HK-2 (cell line): ENCODE measurements around the gene ZNF804B.

Source experiments
- DNase-seq: peaks from one replicate; pipeline ENCODE4 v3.0.0-alpha.2; 2018; ENCODE audit not compliant: unreplicated experiment

Gene ZNF804B

DNA sequence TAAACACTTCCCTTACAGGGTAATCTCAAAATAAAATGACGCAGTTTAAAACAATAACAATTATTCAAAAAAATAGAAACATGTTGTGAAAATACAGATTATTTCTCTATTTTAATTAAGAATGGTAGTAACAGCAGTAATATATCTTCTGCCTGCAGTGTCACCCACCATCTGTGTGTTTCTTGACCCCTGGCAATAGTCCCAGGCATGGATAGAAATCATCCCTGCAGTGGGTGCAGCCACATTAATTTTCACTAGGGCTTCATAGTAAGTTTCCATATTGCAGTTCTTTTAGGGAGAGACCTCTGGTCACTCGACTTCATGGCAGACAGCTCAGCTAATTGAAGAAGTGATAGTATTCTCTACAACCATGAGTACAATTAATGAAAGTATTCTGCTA is 506.1 kb downstream of the ZNF804B start:
- DNase-seq: no peak

DNA sequence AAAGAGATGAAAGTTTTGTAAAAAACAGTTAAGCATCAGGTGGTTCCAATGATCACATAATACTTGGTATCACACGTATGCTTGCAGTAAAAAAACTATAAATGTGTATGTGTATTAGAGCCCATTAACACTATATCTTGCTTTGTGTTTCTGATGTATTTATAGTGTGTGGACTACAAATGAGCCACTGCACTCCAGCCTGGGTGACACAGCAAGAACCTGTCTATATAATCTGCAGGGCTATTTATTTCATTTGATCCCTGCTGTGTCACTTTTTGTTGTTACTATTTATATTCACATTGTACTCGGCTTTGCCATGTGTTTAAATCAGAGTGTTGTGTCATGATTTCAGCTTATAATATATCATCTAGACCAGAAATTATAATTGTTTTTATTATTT is 523.8 kb downstream of the ZNF804B start:
- DNase-seq: no peak

DNA sequence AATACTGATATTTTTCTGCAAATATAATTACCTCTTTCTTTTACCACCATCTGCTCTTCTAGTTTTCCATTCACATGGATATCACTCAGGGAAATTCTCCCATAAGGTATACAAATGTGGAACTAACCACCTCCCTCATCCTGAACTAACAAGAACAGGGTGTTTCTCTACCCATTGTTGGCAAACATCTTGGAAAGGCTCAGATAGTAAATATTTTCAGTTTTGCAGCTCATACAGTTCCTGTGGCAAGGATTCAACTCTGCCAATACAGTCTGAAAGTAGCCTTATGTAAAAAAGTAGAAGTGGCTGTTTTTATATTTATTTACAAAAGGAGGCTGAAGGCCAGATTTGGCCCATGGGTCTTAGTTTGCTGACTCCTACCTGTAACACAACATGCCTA is 549.0 kb downstream of the ZNF804B start:
- no peak for DNase-seq

DNA sequence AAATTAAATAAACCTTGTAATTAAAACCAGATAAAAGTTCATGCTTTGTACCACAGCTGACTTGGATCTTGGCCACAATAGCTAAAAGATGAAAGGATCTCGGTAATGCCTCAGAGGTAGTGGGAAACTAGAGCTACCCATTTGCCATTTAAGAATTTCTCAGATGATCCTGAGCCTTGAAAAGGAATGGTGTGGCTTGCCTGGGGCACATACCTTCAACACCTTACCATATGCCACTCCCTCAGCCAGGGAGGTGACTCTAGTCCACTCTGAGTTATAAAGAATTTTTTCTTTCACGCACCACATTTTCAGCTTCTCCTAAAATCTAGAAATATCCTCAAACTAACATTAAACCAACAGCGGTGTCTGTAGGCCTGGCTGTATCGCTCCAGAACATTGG is 552.4 kb downstream of the ZNF804B start:
- no peak for DNase-seq

DNA sequence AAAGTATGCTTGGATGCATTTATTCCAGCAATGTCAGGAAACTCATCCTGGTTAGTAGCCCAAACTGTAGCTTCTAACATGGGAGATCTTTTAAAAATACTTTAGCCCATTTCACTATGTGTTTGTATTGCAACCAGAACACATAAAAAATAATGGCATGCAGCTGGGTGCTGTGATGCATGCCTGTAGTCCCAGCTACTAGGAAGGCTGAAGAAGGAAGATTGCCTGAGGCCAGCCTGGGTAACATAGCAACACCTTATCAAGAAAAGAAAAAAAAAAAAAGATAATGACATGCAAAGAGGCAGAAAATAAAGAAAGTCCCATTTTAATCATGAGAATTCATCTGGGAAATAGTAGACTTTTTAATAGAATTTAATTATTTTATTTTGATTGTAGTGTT is 553.1 kb downstream of the ZNF804B start:
- DNase-seq: no peak

DNA sequence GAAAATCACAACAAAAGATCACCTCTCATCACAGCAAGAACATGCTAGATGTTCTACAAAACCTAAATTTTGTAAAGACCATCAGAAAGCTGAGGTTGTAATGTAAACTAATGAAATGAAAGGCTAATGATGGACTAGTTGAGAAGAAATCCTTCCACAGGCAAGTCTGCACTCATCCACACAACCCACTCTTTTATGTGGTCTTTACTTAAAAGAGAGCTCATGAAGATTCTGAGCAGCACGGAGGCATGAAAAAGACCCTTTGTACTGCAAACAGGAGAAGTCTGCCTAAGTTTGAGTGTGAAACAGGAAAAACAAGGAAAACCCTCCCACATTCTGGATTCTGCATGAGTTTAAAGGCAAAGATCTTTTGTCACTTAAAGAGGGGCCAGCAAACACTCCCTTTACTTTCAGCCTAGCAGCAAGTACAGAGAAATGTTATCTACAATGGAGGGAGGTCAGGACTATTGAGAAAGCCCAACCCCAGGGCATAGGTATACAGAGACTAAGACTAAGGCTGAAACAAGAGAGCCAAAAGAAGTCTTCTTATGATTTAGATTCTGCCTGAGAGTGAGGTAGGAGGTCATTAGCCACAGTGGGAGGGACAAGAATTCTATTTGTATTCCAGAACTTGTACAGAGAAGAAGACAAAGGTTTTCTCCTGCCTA is 557.2 kb downstream of the ZNF804B start:
- no peak for DNase-seq

DNA sequence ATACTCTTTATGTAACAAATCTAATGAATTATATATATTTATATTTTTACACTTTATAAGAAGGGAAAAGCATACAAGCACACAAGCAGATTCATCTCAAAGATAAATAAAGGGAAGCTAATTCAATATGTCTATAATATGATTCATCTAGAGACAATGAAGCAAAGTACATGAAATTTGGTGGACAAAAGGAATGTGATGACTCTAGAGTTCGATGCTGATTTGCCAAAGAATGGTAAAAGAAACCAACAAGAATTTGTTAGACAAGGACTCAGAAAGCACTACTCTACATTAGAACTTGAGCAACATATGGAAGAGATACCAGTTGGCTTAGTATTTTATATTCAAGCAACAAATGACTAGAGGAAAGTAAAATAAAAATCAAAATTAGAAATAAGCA is 572.5 kb downstream of the ZNF804B start:
- no peak for DNase-seq

DNA sequence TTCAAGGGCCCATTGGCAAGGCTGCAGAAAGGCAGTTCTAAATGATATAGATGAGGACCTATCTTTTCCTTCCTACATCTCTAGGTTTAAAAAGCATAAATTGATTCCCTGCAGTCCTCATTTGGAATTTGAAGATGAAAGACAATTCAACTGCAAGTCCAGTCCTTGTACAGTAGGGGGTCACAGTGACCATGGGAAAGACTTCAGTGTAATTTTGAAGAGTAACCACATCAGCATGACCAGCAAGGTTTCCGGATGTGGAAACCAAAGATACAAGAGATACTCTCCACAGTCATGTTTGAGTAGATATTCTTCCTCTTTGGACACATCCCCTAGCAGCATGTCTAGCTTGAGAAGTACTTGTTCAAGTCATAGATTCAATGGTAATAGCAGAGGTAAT is 575.3 kb downstream of the ZNF804B start:
- DNase-seq: no peak

DNA sequence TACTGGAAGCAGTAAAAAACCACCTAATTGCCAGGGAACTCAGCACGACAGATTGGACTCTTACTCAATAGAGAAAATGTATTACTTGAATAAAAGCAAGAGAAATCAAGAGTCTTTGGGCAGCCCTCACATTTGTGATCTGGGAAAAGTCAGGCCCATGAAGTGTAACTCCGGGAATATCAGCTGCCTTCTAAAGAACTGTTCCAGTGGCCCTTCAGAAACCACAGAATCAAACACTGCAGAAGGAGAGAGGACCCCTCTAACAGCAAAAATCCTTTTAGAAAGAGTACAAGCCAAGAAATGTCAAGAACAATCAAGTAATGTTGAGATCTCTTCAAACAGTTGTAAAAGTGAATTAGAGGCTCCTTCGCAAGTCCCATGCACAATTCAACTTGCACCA is 576.0 kb downstream of the ZNF804B start:
- no peak for DNase-seq

DNA sequence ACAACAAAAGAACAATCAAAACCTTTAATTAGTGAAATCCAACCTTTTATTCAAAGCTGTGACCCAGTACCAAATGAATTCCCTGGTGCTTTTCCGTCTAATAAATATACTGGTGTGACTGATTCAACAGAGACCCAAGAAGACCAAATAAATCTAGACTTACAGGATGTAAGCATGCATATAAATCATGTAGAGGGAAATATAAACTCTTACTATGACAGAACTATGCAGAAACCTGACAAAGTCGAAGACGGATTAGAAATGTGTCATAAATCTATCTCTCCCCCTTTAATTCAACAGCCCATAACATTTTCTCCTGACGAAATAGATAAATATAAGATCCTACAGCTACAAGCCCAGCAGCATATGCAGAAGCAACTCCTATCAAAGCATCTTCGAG is 576.6 kb downstream of the ZNF804B start:
- DNase-seq: no peak

DNA sequence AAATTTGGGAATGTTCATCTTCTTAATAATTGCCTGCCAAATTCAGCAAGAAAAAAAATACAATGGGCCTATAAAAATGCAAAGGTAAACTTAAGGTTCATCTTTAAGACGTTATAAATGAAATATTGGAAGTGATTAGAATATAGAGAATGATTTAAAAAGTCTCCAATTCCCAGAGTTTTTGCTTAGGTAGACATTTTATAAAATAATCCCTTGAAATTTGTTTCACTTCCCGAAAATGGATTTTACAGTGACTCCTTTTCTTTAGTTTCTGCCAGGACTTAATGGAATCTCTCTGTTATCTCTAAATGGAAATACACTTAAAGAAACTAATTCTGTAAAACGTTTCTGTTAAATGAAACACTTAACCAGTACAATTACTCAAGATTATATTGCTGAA is 580.2 kb downstream of the ZNF804B start:
- DNase-seq: no peak

DNA sequence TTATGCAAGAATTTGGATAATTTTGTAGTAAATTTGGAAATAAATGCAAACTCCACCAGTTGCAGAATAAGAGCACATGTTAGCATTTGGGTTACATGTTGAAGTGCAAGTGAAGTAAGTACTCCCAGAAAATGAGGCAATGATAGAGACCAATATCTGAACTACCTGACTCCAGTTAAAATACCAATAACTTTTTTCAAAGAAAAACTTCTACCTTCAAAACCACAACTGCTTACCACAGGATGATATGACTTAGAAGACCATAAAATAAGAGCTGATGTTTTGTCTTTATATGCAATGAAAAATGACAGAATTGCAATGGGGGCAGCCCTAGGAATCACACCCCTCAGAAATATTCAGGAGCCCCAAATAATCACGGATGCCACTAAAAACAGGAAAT is 597.6 kb downstream of the ZNF804B start:
- DNase-seq: no peak

DNA sequence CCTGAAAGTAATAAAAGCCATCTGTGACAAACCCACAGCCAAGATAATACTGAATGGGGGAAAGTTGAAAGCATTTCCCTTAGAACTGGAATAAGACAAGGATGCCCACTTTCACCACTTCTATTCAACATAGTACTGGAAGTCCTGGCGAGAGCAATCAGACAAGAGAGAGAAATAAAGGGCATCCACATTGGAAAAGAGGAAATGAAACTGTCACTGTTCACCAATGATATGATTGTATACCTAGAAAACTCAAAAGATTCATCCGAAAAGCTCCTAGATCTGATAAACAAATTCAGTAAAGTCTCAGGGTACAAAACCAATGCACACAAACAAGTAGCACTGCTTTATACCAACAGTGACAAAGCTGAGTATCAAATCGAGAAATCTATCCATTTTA is 617.7 kb downstream of the ZNF804B start:
- no peak for DNase-seq

DNA sequence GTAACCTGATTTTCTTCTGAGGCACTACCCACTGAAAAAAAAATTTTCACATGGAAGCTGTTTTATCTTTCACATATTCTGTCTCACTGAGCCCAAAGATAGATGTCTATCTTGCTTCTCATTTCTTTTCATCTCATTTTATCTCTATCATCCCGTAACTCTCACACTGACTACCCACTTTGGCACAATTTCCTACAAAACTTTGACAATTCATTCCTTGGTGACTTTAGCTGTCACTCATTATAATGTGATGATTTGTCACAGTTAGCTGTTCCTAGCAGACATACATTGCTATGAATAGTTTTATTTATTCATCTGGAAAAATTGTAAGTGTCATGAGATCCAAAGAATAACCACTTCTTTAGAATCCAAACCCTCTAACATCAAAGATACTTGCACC is 625.9 kb downstream of the ZNF804B start:
- no peak for DNase-seq
